ENCODE data around the gene CLASP2.

Gene CLASP2

GRCh38 chr3:33729993-33730392 is 11.9 kb upstream of the CLASP2 start:
- peaks cover 6% of the 10 kb centered on the region; the same call in 1 of the 2 replicates for H3K9me3 ChIP-seq (ENCODE audit: insufficient read depth, low read length)
- no peaks in the 10 kb centered on the region for H3K79me2 ChIP-seq (ENCODE audit: insufficient read depth, low read length)
- H3K4me3 ChIP-seq (ENCODE audit: insufficient read depth, low read length, poor library complexity, severe bottlenecking), result no peak overlapping the region
- no peak overlapping the region for H3K27ac ChIP-seq (ENCODE audit: low read depth, low read length)
- no peaks in the 10 kb centered on the region for H3K27me3 ChIP-seq (ENCODE audit: low read length)
- no peaks in the 10 kb centered on the region for H3K9me2 ChIP-seq (replicated peaks; ENCODE audit: insufficient read depth, low read length)
- no peaks in the 10 kb centered on the region for H4K20me1 ChIP-seq (ENCODE audit: low read depth, low read length)
- H3F3A ChIP-seq (ENCODE audit: insufficient read depth), result no peaks in the 10 kb centered on the region
- no peak for TF ChIP-seq EZH2phosphoT487 (conservative IDR thresholded peaks at IDR 0.05; ENCODE audit: low read length)
- TF ChIP-seq, protein P1, sequence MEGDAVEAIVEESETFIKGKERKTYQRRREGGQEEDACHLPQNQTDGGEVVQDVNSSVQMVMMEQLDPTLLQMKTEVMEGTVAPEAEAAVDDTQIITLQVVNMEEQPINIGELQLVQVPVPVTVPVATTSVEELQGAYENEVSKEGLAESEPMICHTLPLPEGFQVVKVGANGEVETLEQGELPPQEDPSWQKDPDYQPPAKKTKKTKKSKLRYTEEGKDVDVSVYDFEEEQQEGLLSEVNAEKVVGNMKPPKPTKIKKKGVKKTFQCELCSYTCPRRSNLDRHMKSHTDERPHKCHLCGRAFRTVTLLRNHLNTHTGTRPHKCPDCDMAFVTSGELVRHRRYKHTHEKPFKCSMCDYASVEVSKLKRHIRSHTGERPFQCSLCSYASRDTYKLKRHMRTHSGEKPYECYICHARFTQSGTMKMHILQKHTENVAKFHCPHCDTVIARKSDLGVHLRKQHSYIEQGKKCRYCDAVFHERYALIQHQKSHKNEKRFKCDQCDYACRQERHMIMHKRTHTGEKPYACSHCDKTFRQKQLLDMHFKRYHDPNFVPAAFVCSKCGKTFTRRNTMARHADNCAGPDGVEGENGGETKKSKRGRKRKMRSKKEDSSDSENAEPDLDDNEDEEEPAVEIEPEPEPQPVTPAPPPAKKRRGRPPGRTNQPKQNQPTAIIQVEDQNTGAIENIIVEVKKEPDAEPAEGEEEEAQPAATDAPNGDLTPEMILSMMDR (IDR thresholded peaks at IDR 0.05; ENCODE audit: insufficient read depth, low read length, poor library complexity, severe bottlenecking), result no peak
- H2AFZ ChIP-seq (ENCODE audit: low read depth, low read length, severe bottlenecking), result no peak overlapping the region
- no peak overlapping the region for H3K9ac ChIP-seq (ENCODE audit: low read length)
- H3K36me3 ChIP-seq (ENCODE audit: low read length), result no peaks in the 10 kb centered on the region
- H3K4me2 ChIP-seq (ENCODE audit: low read depth, low read length, poor library complexity, severe bottlenecking), result no peak overlapping the region

DNA sequence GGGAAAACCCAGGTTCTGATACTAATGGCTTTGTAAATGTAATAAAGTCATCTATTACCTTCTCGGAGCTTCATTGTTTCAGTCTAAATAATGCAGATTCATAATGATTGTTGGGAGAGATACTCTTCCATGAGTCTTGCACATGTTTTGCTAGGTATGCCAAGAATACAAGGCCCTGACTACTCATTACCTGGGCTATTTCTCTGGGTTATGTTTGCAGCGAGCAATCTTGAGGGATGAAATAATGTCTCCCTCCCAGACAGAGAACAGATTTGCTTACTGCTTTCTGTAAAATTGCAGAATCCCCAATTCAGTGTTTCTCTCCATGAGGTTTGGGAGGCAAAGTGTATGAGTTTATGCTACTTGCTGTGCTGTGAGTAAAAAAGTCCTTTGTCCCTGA is 6.2 kb upstream of the CLASP2 start:
- Histone ChIP-seq H3K27me3 (ENCODE audit: low read length) (no peaks in the 10 kb centered on the region), H3F3A (ENCODE audit: insufficient read depth) (no peaks in the 10 kb centered on the region), H3K9me2 (replicated peaks; ENCODE audit: insufficient read depth, low read length) (no peaks in the 10 kb centered on the region), H3K79me2 (ENCODE audit: insufficient read depth, low read length) (no peaks in the 10 kb centered on the region), H3K9me3 (ENCODE audit: insufficient read depth, low read length) (no peaks in the 10 kb centered on the region), H2AFZ (ENCODE audit: low read depth, low read length, severe bottlenecking) (no peak overlapping the region), H3K36me3 (ENCODE audit: low read length) (no peaks in the 10 kb centered on the region), H3K4me2 (ENCODE audit: low read depth, low read length, poor library complexity, severe bottlenecking) (no peak overlapping the region), H3K9ac (ENCODE audit: low read length) (no peak overlapping the region), H3K4me3 (ENCODE audit: insufficient read depth, low read length, poor library complexity, severe bottlenecking) (no peak overlapping the region), H3K27ac (ENCODE audit: low read depth, low read length) (no peak overlapping the region), H4K20me1 (ENCODE audit: low read depth, low read length) (no peaks in the 10 kb centered on the region)
- TF ChIP-seq EZH2phosphoT487 (conservative IDR thresholded peaks at IDR 0.05; ENCODE audit: low read length), result no peak
- TF ChIP-seq, protein P1 (IDR thresholded peaks at IDR 0.05; ENCODE audit: insufficient read depth, low read length, poor library complexity, severe bottlenecking), result no peak

GRCh38 chr3:33722626-33723370 is 4.7 kb upstream of the CLASP2 start:
- no peak overlapping the region for H3K4me3 ChIP-seq (ENCODE audit: insufficient read depth, low read length, poor library complexity, severe bottlenecking)
- no peaks in the 10 kb centered on the region for H3K27me3 ChIP-seq (ENCODE audit: low read length)
- no peak overlapping the region for H3K9ac ChIP-seq (ENCODE audit: low read length)
- H3K9me3 ChIP-seq (ENCODE audit: insufficient read depth, low read length), result no peaks in the 10 kb centered on the region
- no peaks in the 10 kb centered on the region for H3F3A ChIP-seq (ENCODE audit: insufficient read depth)
- H3K9me2 ChIP-seq (replicated peaks; ENCODE audit: insufficient read depth, low read length), result no peaks in the 10 kb centered on the region
- H4K20me1 ChIP-seq (ENCODE audit: low read depth, low read length), result no peaks in the 10 kb centered on the region
- H2AFZ ChIP-seq (ENCODE audit: low read depth, low read length, severe bottlenecking), result no peak overlapping the region
- H3K4me2 ChIP-seq (ENCODE audit: low read depth, low read length, poor library complexity, severe bottlenecking), result no peak overlapping the region
- TF ChIP-seq EZH2phosphoT487 (conservative IDR thresholded peaks at IDR 0.05; ENCODE audit: low read length), result no peak
- TF ChIP-seq, protein P1 (IDR thresholded peaks at IDR 0.05; ENCODE audit: insufficient read depth, low read length, poor library complexity, severe bottlenecking), result no peak
- H3K27ac ChIP-seq (ENCODE audit: low read depth, low read length), result no peak overlapping the region
- no peaks in the 10 kb centered on the region for H3K36me3 ChIP-seq (ENCODE audit: low read length)
- peaks cover 2% of the 10 kb centered on the region; the same call in 1 of the 2 replicates for H3K79me2 ChIP-seq (ENCODE audit: insufficient read depth, low read length)

Data from SU-DHL-6 (cell line).